ACC112 (cell line): ENCODE data around the gene LRP1B.
A peak's percentile ranks its signal among the peaks of the same experiment; 100 is the strongest.

Source experiments
- H2AFZ ChIP-seq: fragments of 200-600 bp; sonication (generic); one replicate; pipeline ENCODE4 v1.6.0; 2017; ENCODE audit warnings: antibody characterized with exemption, low read length; ENCODE audit not compliant: unreplicated experiment
- H3K27ac ChIP-seq: fragments of 200-600 bp; sonication (generic); 2 replicates; pipeline ENCODE4 v1.5.1; 2014; ENCODE audit warnings: low read depth, mild to moderate bottlenecking, antibody characterized with exemption, low read length, moderate library complexity
- H3K27me3 ChIP-seq: fragments of 200-600 bp; sonication (generic); 2 replicates; pipeline ENCODE4 v1.6.1; 2014; ENCODE audit warnings: mild to moderate bottlenecking, antibody characterized with exemption, low read length, moderate library complexity, mixed read lengths; ENCODE audit not compliant: insufficient read depth
- H3K36me3 ChIP-seq: fragments of 200-600 bp; sonication (generic); 2 replicates; pipeline ENCODE4 v1.6.1; 2016; ENCODE audit warnings: mild to moderate bottlenecking, antibody characterized with exemption, low read length, moderate library complexity, mixed read lengths; ENCODE audit not compliant: insufficient read depth
- H3K4me1 ChIP-seq: fragments of 200-600 bp; sonication (generic); one replicate; pipeline ENCODE4 v1.6.1; 2016; ENCODE audit warnings: low read length, mixed read lengths; ENCODE audit not compliant: insufficient read depth, unreplicated experiment, control insufficient read depth
- H3K4me3 ChIP-seq: fragments of 200-600 bp; sonication (generic); 2 replicates; pipeline ENCODE4 v1.5.1; 2014; ENCODE audit warnings: mild to moderate bottlenecking, low read depth, low read length
- H3K79me2 ChIP-seq: fragments of 200-600 bp; sonication (generic); one replicate; pipeline ENCODE4 v1.6.0; 2016; ENCODE audit warnings: low read length; ENCODE audit not compliant: control insufficient read depth, unreplicated experiment, insufficient read depth

The LRP1B gene

GRCh38 chr2:140842110-140842509 lies 1288.7 kb downstream of the LRP1B start:
- Histone ChIP-seq H3K27ac (no peak overlapping the region), H2AFZ (no peak overlapping the region), H3K4me3 (no peak overlapping the region), H3K79me2 (no peaks in the 10 kb centered on the region), H3K4me1 (no peaks in the 10 kb centered on the region), H3K36me3 (no peaks in the 10 kb centered on the region), H3K27me3 (no peaks in the 10 kb centered on the region)

- Histone ChIP-seq H3K27me3 (no peaks in the 10 kb centered on the region), H3K36me3 (no peaks in the 10 kb centered on the region), H3K4me1 (no peaks in the 10 kb centered on the region), H2AFZ (no peak overlapping the region), H3K79me2 (no peaks in the 10 kb centered on the region), H3K27ac (no peak overlapping the region), H3K4me3 (no peak overlapping the region)
Measured at GRCh38 chr2:140841141-140841540, 1289.7 kb downstream of the LRP1B start.

GRCh38 chr2:140836826-140837225 lies 1294.0 kb downstream of the LRP1B start:
- H3K4me3 ChIP-seq = no peak overlapping the region
- no peak overlapping the region for H2AFZ ChIP-seq
- H3K27me3 ChIP-seq = no peaks in the 10 kb centered on the region
- H3K36me3 ChIP-seq = no peaks in the 10 kb centered on the region
- no peak overlapping the region for H3K27ac ChIP-seq
- no peaks in the 10 kb centered on the region for H3K4me1 ChIP-seq
- H3K79me2 ChIP-seq = no peaks in the 10 kb centered on the region

- H3K4me1 ChIP-seq = no peaks in the 10 kb centered on the region
- H3K4me3 ChIP-seq = no peak overlapping the region
- H3K27me3 ChIP-seq = no peaks in the 10 kb centered on the region
- H3K36me3 ChIP-seq = no peaks in the 10 kb centered on the region
- no peaks in the 10 kb centered on the region for H3K79me2 ChIP-seq
- H2AFZ ChIP-seq = no peak overlapping the region
- H3K27ac ChIP-seq = no peak overlapping the region
Measured at GRCh38 chr2:140835079-140835478, 1295.7 kb downstream of the LRP1B start.

GRCh38 chr2:140814141-140814540 lies 1316.7 kb downstream of the LRP1B start:
- H3K4me3 ChIP-seq = no peak overlapping the region
- no peak overlapping the region for H2AFZ ChIP-seq
- H3K79me2 ChIP-seq = no peaks in the 10 kb centered on the region
- no peak overlapping the region for H3K27ac ChIP-seq
- no peaks in the 10 kb centered on the region for H3K36me3 ChIP-seq
- H3K27me3 ChIP-seq = no peaks in the 10 kb centered on the region
- H3K4me1 ChIP-seq = no peaks in the 10 kb centered on the region

- Histone ChIP-seq H3K4me3 (no peak overlapping the region), H2AFZ (no peak overlapping the region), H3K4me1 (no peaks in the 10 kb centered on the region), H3K79me2 (no peaks in the 10 kb centered on the region), H3K36me3 (no peaks in the 10 kb centered on the region), H3K27ac (no peak overlapping the region), H3K27me3 (no peaks in the 10 kb centered on the region)
Measured at GRCh38 chr2:140808820-140809219, 1322.0 kb downstream of the LRP1B start.

GRCh38 chr2:140808211-140808610 lies 1322.6 kb downstream of the LRP1B start:
- Histone ChIP-seq H3K27ac (no peak overlapping the region), H3K27me3 (no peaks in the 10 kb centered on the region), H3K36me3 (no peaks in the 10 kb centered on the region), H3K79me2 (no peaks in the 10 kb centered on the region), H3K4me1 (no peaks in the 10 kb centered on the region), H2AFZ (no peak overlapping the region), H3K4me3 (no peak overlapping the region)

- Histone ChIP-seq H2AFZ (no peak overlapping the region), H3K4me1 (no peaks in the 10 kb centered on the region)
Measured at GRCh38 chr2:140804700-140805260, 1326.0 kb downstream of the LRP1B start.

GRCh38 chr2:140801311-140801710 lies 1329.5 kb downstream of the LRP1B start:
- no peak overlapping the region for H2AFZ ChIP-seq
- no peaks in the 10 kb centered on the region for H3K79me2 ChIP-seq
- peak overlapping the region; percentile 37; the same call in 1 of the 2 replicates for H3K4me3 ChIP-seq
- H3K36me3 ChIP-seq = no peaks in the 10 kb centered on the region
- H3K4me1 ChIP-seq = no peaks in the 10 kb centered on the region
- H3K27ac ChIP-seq = no peak overlapping the region
- H3K27me3 ChIP-seq = no peaks in the 10 kb centered on the region

More at GRCh38 chr2:140804700-140805260, 1326.0 kb downstream of the LRP1B start:
- H3K4me3 ChIP-seq = no peak overlapping the region
- no peaks in the 10 kb centered on the region for H3K79me2 ChIP-seq
- H3K27me3 ChIP-seq = no peaks in the 10 kb centered on the region
- no peak overlapping the region for H3K27ac ChIP-seq
- no peaks in the 10 kb centered on the region for H3K36me3 ChIP-seq

GRCh38 chr2:140797718-140798117 lies 1333.1 kb downstream of the LRP1B start:
- Histone ChIP-seq H3K36me3 (no peaks in the 10 kb centered on the region), H3K4me1 (no peaks in the 10 kb centered on the region), H3K27me3 (no peaks in the 10 kb centered on the region), H3K79me2 (no peaks in the 10 kb centered on the region), H3K4me3 (no peak overlapping the region), H3K27ac (no peak overlapping the region), H2AFZ (no peak overlapping the region)

GRCh38 chr2:140791802-140792201 lies 1339.0 kb downstream of the LRP1B start:
- H2AFZ ChIP-seq = no peak overlapping the region
- no peaks in the 10 kb centered on the region for H3K4me1 ChIP-seq
- H3K27ac ChIP-seq = no peak overlapping the region
- no peaks in the 10 kb centered on the region for H3K79me2 ChIP-seq
- H3K27me3 ChIP-seq = no peaks in the 10 kb centered on the region
- H3K36me3 ChIP-seq = no peaks in the 10 kb centered on the region
- H3K4me3 ChIP-seq = no peak overlapping the region
